Dedifferentiated amniotic fluid mesenchymal stem cell (primary cell): ENCODE results near the gene ESF1.

Experiments
- DNase-seq: peaks from one replicate; pipeline ENCODE4 v3.0.0-alpha.2; 2016; ENCODE audit errors: extremely low spot score

ESF1 gene

GRCh38 chr20:13681248-13682125 lies 103.2 kb downstream of the ESF1 start:
- DNase-seq, result no peak

- DNase-seq, result no peak
Measured at GRCh38 chr20:13678944-13679343, 105.8 kb downstream of the ESF1 start.

DNA sequence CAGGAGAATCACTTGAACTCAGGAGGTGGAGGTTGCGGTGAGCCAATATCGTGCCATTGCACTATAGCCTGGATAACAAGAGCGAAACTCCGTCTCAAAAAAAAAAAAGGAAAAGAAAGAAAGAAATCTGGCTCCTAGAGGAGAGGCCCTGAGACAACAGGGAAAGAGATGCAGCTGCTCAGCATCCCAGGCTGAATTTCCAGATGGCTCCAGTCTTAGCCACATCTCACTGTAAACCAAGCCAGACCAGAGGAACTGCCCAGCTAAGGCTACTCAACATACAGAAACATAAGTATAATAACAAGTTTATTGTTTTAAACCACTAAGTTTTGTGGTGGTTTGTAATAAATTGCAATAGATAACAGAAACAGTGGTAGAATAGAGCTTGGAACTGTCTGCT lies 107.5 kb downstream of the ESF1 start:
- DNase-seq, result no peak

- no peak for DNase-seq
Measured at GRCh38 chr20:13676682-13677081, 108.0 kb downstream of the ESF1 start.

DNA sequence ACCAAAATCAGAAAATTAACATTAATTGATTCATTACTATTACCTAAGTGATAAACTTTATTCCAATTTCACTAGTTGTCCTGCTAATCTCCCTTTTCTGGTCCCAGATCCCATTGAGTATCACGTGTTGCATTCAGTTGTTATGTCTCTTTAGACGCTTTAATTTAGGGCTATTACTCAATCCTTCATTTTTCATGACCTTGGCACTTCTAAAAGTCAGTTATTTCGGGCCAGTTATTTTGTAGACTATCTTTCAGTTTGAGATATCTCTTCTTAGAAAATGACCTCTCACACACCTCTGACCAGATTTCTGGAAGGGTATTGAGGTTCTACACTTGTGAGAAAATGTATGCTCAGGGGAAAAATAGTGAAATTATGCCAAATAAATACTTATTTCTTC lies 112.0 kb downstream of the ESF1 start:
- DNase-seq, result no peak

DNA sequence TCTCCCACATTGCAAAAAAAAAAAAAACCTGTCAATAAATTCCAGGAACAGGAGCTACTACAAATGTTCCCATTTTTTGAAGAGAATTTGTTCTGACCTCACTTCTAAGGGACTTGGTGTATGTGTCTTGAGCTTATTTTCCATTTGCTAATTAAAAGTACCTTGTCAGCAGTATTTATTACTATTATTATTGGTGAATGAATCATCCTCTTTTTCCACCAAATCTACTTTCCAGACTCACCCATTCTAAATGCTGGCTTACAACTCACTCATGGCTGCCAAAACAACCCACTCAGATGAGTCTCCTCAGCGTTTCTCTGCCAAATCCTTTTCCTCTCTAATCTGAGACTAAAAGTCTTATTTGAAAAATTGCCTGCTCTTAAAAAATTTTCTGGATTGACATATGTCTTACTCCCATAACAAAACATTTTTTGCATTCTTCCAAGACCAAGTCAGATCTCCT lies 112.8 kb downstream of the ESF1 start:
- DNase-seq, result peak; percentile 19

- DNase-seq, result no peak
Measured at GRCh38 chr20:13671512-13671911, 113.2 kb downstream of the ESF1 start.

GRCh38 chr20:13670160-13670559 lies 114.6 kb downstream of the ESF1 start:
- DNase-seq, result no peak

- no peak for DNase-seq
Measured at GRCh38 chr20:13665709-13666395, 118.9 kb downstream of the ESF1 start.
